A673 (cell line): ENCODE results near the gene GADL1. TPM values are rescaled to one million over a fixed set of nuclear protein-coding genes. Genes with fewer than 3 reads are reported as not detected.
A peak's percentile ranks its signal among the peaks of the same experiment; 100 is the strongest.

Experiments
- BruUV-seq: library from RNA; stranded (reverse); fragments of 400-500 nt; replicated peaks from 2 replicates; lab custom pipeline; 2021; lab: Mats Ljungman, UMichigan
- CTCF ChIA-PET: fragments of 300-600 bp; sonication (Branson Sonifier 250); formaldehyde crosslinking; loops from one replicate; lab custom pipeline; 2022; ENCODE audit warnings: antibody characterized with exemption; lab: Charles Lee
- POLR2A ChIA-PET: fragments of 300-600 bp; sonication (Branson Sonifier 250); formaldehyde crosslinking; loops from one replicate; lab custom pipeline; 2022; ENCODE audit warnings: antibody characterized with exemption; ENCODE audit not compliant: low non-redundant PET; lab: Charles Lee
- DNase-seq: peaks from one replicate; pipeline ENCODE4 v3.0.0-alpha.2; 2015; ENCODE audit warnings: low spot score
- H3K27ac ChIP-seq: fragments of 200-600 bp; sonication (generic); 2 replicates; pipeline ENCODE4 v1.5.1; 2016; ENCODE audit warnings: mixed run types, low read depth, mild to moderate bottlenecking, mixed read lengths, antibody characterized with exemption, low read length; ENCODE audit not compliant: poor library complexity, severe bottlenecking
- H3K27me3 ChIP-seq: fragments of 200-600 bp; sonication (generic); replicated peaks from 2 replicates; pipeline ENCODE4 v1.6.1; 2017; ENCODE audit warnings: mixed run types, low read depth, mild to moderate bottlenecking, mixed read lengths, antibody characterized with exemption, low read length; ENCODE audit not compliant: insufficient read depth, poor library complexity
- H3K36me3 ChIP-seq: fragments of 200-600 bp; sonication (generic); 2 replicates; pipeline ENCODE4 v1.6.1; 2016; ENCODE audit warnings: mixed run types, mild to moderate bottlenecking, mixed read lengths, antibody characterized with exemption, low read length; ENCODE audit not compliant: insufficient read depth, poor library complexity, severe bottlenecking
- H3K4me1 ChIP-seq: fragments of 200-600 bp; sonication (generic); 2 replicates; pipeline ENCODE4 v1.6.1; 2017; ENCODE audit warnings: mixed run types, mild to moderate bottlenecking, mixed read lengths, antibody characterized with exemption, low read length; ENCODE audit not compliant: insufficient read depth, poor library complexity, severe bottlenecking
- H3K4me3 ChIP-seq: fragments of 200-600 bp; sonication (generic); 2 replicates; pipeline ENCODE4 v1.5.1; 2016; ENCODE audit warnings: low read depth, mixed run types, mild to moderate bottlenecking, mixed read lengths, low read length; ENCODE audit not compliant: poor library complexity, severe bottlenecking
- H3K9me3 ChIP-seq: fragments of 200-600 bp; sonication (generic); 2 replicates; pipeline ENCODE4 v1.6.1; 2016; ENCODE audit warnings: mixed run types, low read depth, mild to moderate bottlenecking, mixed read lengths, antibody characterized with exemption, low read length; ENCODE audit not compliant: poor library complexity, severe bottlenecking
- EZH2 ChIP-seq: fragments of 200-600 bp; sonication (generic); IDR thresholded peaks from 2 replicates; pipeline ENCODE4 v1.6.1; 2017; ENCODE audit warnings: borderline replicate concordance, low read depth, mild to moderate bottlenecking, mixed read lengths, antibody characterized with exemption, low read length; ENCODE audit not compliant: poor library complexity, severe bottlenecking
- intact Hi-C: fragments of 100-400 bp; cut with micrococcal nuclease; formaldehyde crosslinking; loops from one replicate; pipeline ENCODE4 v1.10.0; 2022; ENCODE audit not compliant: unreplicated experiment
- total RNA-seq: library from RNA; stranded (reverse); gene quantifications from 2 replicates; pipeline ENCODE4 v1.2.3, GENCODE V29; 2021
- TF ChIP-seq, protein P1 (sequence below): fragments of 300-800, 200-600 bp; sonication (generic); conservative IDR thresholded peaks from 2 replicates; pipeline ENCODE4 v1.5.1; 2017; ENCODE audit warnings: low read depth, mild to moderate bottlenecking, antibody characterized with exemption, low read length, moderate library complexity, mixed read lengths

The GADL1 gene
- total RNA-seq, 1 experiment from 2014 or later: 13.8 TPM

DNA sequence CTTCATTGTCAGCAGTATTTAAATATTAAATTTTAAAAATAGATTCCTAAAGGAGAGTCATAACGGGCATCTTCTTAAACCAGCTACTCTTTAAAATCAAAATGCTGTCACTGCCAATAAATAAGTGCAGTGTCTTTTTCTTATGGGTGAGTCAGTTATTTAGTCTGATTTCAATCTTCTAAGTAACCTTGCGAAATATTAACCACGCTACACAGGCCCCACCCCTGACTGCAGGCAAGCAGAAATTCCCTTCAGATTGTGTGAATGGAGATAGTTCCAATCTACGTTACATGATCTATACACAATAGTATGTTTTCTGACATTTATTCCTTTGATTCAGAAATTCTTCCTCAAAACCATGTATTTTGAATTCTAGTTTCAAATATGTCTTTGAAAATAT is 141.5 kb downstream of the GADL1 start:
- no peaks in the 10 kb centered on the region for H3K27me3 ChIP-seq
- H3K27ac ChIP-seq: peak overlapping the region; percentile 59
- TF ChIP-seq, protein P1, sequence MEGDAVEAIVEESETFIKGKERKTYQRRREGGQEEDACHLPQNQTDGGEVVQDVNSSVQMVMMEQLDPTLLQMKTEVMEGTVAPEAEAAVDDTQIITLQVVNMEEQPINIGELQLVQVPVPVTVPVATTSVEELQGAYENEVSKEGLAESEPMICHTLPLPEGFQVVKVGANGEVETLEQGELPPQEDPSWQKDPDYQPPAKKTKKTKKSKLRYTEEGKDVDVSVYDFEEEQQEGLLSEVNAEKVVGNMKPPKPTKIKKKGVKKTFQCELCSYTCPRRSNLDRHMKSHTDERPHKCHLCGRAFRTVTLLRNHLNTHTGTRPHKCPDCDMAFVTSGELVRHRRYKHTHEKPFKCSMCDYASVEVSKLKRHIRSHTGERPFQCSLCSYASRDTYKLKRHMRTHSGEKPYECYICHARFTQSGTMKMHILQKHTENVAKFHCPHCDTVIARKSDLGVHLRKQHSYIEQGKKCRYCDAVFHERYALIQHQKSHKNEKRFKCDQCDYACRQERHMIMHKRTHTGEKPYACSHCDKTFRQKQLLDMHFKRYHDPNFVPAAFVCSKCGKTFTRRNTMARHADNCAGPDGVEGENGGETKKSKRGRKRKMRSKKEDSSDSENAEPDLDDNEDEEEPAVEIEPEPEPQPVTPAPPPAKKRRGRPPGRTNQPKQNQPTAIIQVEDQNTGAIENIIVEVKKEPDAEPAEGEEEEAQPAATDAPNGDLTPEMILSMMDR: no peak
- no peak for TF ChIP-seq EZH2
- no TSS peak for BruUV-seq
- no peaks in the 10 kb centered on the region for H3K9me3 ChIP-seq
- ChIA-PET POLR2A (no interaction called here), CTCF (no interaction called here)
- H3K36me3 ChIP-seq: no peaks in the 10 kb centered on the region
- intact Hi-C loops: loop anchor here (5.0 kb wide), 2 partner anchors 556 to 641 kb away; no protein-coding TSS in a partner anchor
- no peak overlapping the region for H3K4me3 ChIP-seq
- DNase-seq: peak; percentile 82
- H3K4me1 ChIP-seq: peaks cover 81% of the 10 kb centered on the region

DNA sequence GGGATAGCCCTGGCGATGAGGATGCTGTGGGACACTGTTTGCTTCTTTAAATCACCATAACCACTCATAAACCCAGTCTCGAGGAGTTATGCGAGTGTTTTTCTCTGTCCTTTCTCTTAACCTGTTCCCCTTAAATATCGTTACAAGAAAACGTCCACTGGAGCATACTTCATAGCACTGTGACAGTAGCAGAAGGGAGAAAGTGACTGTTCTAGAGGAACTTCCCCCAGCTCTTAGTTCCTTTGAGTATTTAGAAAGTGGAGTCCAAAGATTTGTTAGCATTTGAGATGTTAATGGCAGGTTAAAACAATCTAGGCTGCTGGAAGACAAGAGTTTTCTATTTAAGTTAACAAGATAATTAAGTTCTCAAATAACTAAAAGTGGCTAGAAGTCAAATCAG is 142.0 kb downstream of the GADL1 start:
- Histone ChIP-seq H3K9me3 (no peaks in the 10 kb centered on the region), H3K27ac (peak overlapping the region; percentile 59), H3K36me3 (no peaks in the 10 kb centered on the region), H3K4me1 (peaks cover 81% of the 10 kb centered on the region), H3K4me3 (no peak overlapping the region), H3K27me3 (no peaks in the 10 kb centered on the region)
- POLR2A ChIA-PET: no interaction called here
- TF ChIP-seq EZH2: no peak
- TF ChIP-seq, protein P1: no peak
- CTCF ChIA-PET: interaction anchor here (1.4 kb wide), 1 partner anchor 553 kb away, joined by 3 read pairs; no protein-coding TSS in a partner anchor
- BruUV-seq: TSS peak; percentile 65
- intact Hi-C loops: loop anchor here (5.0 kb wide), 2 partner anchors 555 to 640 kb away; no protein-coding TSS in a partner anchor
- no peak for DNase-seq

DNA sequence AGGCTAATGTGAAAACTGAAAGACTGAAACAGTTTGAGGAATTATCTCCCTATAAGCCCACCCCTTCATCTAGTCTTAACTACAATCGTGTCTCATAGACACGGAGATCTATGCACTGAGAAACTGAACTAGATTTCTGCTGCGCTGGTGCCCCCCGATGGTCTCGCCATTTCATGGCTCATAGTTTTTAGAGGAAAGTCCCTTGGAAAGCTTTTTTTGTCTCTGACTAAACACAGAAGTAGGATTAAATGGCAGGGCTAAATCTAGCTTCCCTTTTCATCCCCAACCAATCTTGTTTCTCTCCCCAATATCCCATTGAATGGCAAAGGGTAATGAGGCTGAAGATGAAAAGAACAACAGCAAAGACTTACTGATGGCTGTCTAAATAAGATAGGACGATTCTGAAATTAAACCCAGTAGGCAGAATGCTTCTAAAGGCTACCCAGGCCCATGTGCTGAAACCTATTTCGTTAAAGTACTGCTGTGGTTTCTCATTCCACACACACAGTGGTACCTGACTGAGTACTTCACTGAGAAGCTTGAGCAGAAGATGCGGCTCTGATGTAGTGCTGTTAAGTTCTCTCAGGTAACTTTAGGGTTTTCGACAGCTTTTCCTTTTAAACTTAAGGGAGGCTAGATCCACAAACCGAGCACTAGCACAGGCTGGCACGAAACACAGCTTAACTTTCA is 142.7 kb downstream of the GADL1 start:
- H3K27me3 ChIP-seq: no peaks in the 10 kb centered on the region
- CTCF ChIA-PET: interaction anchor here (0.9 to 1.4 kb wide), 2 partner anchors 552 to 709 kb away, joined by 3 to 4 read pairs; no protein-coding TSS in a partner anchor
- DNase-seq: peak; percentile 87
- peaks cover 81% of the 10 kb centered on the region for H3K4me1 ChIP-seq
- intact Hi-C loops: loop anchor here (1.0 to 5.0 kb wide), 4 partner anchors 554 to 738 kb away; no protein-coding TSS in a partner anchor
- BruUV-seq: no TSS peak
- POLR2A ChIA-PET: no interaction called here
- H3K27ac ChIP-seq: peak overlapping the region; percentile 59
- H3K9me3 ChIP-seq: no peaks in the 10 kb centered on the region
- H3K4me3 ChIP-seq: no peak overlapping the region
- no peaks in the 10 kb centered on the region for H3K36me3 ChIP-seq
- TF ChIP-seq EZH2: no peak
- TF ChIP-seq, protein P1: peak; percentile 80
